Liver (tissue), 9 donors: ENCODE data around the gene DIP2C. TPM values are rescaled to one million over a fixed set of nuclear protein-coding genes. Genes with fewer than 3 reads are reported as not detected.
A peak's percentile ranks its signal among the peaks of the same experiment; 100 is the strongest.
"Not testable (repeated sequence)": the region's sequence is repeated elsewhere in the genome, so short reads cannot be mapped to it uniquely, and the experiment has no call there.

Experiments used
- DNase-seq: peaks from one replicate; pipeline ENCODE4 v3.0.0-alpha.2; 2017; ENCODE audit warnings: low spot score
- H3K27ac ChIP-seq, 2 donors: one replicate each; pipeline ENCODE4 v1.7.0; 2013; ENCODE audit warnings: inconsistent platforms in 2 of 2, low read length in 2 of 2, control low read depth in 1 of 2, low read depth in 1 of 2, mild to moderate bottlenecking in 1 of 2
- H3K27me3 ChIP-seq, 4 donors: one replicate each; pipeline versions ENCODE4 v1.6.1 to v1.7.0; 2013; ENCODE audit warnings: low read length in 3 of 4, inconsistent platforms in 1 of 4, mild to moderate bottlenecking in 1 of 4, moderate library complexity in 1 of 4; ENCODE audit not compliant: control insufficient read depth in 4 of 4, insufficient read depth in 4 of 4
- H3K36me3 ChIP-seq, 4 donors: one replicate each; pipeline versions ENCODE4 v1.6.1 to v1.7.0; 2013; ENCODE audit warnings: low read length in 3 of 4, mild to moderate bottlenecking in 3 of 4, low read depth in 1 of 4, moderate library complexity in 1 of 4; ENCODE audit not compliant: control insufficient read depth in 4 of 4, insufficient read depth in 3 of 4
- H3K4me1 ChIP-seq, 4 donors: one replicate each; pipeline versions ENCODE4 v1.6.1 to v1.7.0; 2013; ENCODE audit warnings: low read length in 3 of 4, mild to moderate bottlenecking in 3 of 4, moderate library complexity in 1 of 4; ENCODE audit not compliant: control insufficient read depth in 4 of 4, insufficient read depth in 4 of 4
- H3K4me3 ChIP-seq, 3 donors: one replicate each; pipeline versions ENCODE4 v1.6.1 to v1.7.0; 2013; ENCODE audit warnings: low read length in 3 of 3, control low read depth in 1 of 3, low read depth in 1 of 3, mild to moderate bottlenecking in 1 of 3
- H3K9ac ChIP-seq, 2 donors: one replicate each; pipeline ENCODE4 v1.7.0; 2013; ENCODE audit warnings: low read length in 2 of 2, mild to moderate bottlenecking in 2 of 2, moderate library complexity in 2 of 2, control low read depth in 1 of 2, low read depth in 1 of 2
- H3K9me3 ChIP-seq, 4 donors: one replicate each; pipeline versions ENCODE4 v1.6.1 to v1.7.0; 2013; ENCODE audit warnings: low read length in 3 of 4; ENCODE audit not compliant: control insufficient read depth in 4 of 4
- EGR1 ChIP-seq, 2 donors: IDR thresholded peaks; 2 replicates each; pipeline ENCODE4 v1.6.1; 2016 to 2018; ENCODE audit warnings: antibody characterized with exemption in 2 of 2, low read depth in 2 of 2
- FOXA1 ChIP-seq: IDR thresholded peaks from 2 replicates; pipeline ENCODE4 v1.6.1; 2016; ENCODE audit warnings: antibody characterized with exemption
- FOXA2 ChIP-seq: IDR thresholded peaks from 2 replicates; pipeline ENCODE4 v1.6.1; 2016; ENCODE audit warnings: antibody characterized with exemption
- GABPA ChIP-seq, 2 donors: IDR thresholded peaks in 1 of 2; conservative IDR thresholded peaks in 1 of 2; 2 replicates each; pipeline ENCODE4 v1.6.1; 2016; ENCODE audit warnings: antibody characterized with exemption in 2 of 2, mild to moderate bottlenecking in 1 of 2, moderate library complexity in 1 of 2
- HNF4A ChIP-seq, 2 donors: conservative IDR thresholded peaks; 2 replicates each; pipeline ENCODE4 v1.6.1; 2016; ENCODE audit warnings: antibody characterized with exemption in 2 of 2, mild to moderate bottlenecking in 2 of 2
- JUND ChIP-seq, 2 donors: IDR thresholded peaks; 2 replicates each; pipeline ENCODE4 v1.6.1; 2016; ENCODE audit warnings: antibody characterized with exemption in 2 of 2
- NR2F2 ChIP-seq: IDR thresholded peaks from 2 replicates; pipeline ENCODE4 v1.6.1; 2016; ENCODE audit warnings: antibody characterized with exemption
- RXRA ChIP-seq, 2 donors: IDR thresholded peaks; 2 replicates each; pipeline ENCODE4 v1.6.1; 2017 to 2018; ENCODE audit warnings: antibody characterized with exemption in 2 of 2, mild to moderate bottlenecking in 1 of 2
- SP1 ChIP-seq: IDR thresholded peaks from 2 replicates; pipeline ENCODE4 v1.6.1; 2018; ENCODE audit warnings: antibody characterized with exemption, mild to moderate bottlenecking
- TAF1 ChIP-seq: conservative IDR thresholded peaks from 2 replicates; pipeline ENCODE4 v1.6.1; 2016; ENCODE audit warnings: antibody characterized with exemption, mild to moderate bottlenecking
- WGBS: extraction: QIAGEN DNeasy Blood & Tissue Kit; methylation state at CpG from one replicate; pipeline ENCODE4 v1.1.7; 2013; 5-methylcytosine and 5-hydroxymethylcytosine counted together
- polyA plus RNA-seq, 2 donors: library from polyadenylated mRNA; stranded (reverse) in 1 of 2; unstranded in 1 of 2; fragments of 200-250 nt in 1 of 2; fragments of >200 nt in 1 of 2; fragmentation: Nextera tagmentation in 1 of 2; extraction: Ambion mirVana in 1 of 2; gene quantifications; one replicate each; pipeline versions ENCODE4 v1.2.1 to v1.2.3, GENCODE V29; 2013 to 2015
- total RNA-seq, 2 donors: library from RNA; depleted of rRNA; stranded (reverse); fragments of >200 nt; gene quantifications; one replicate each; pipeline ENCODE4 v1.2.3, GENCODE V29; 2014
- TF ChIP-seq, protein P1 (sequence below): IDR thresholded peaks from 2 replicates; pipeline ENCODE4 v1.6.1; 2016; ENCODE audit warnings: antibody characterized with exemption
- TF ChIP-seq, protein P2 (sequence below): fragments of 150-350 bp; IDR thresholded peaks from 2 replicates; pipeline ENCODE4 v1.5.1; 2017; ENCODE audit warnings: improper control_type of control experiment, low read depth, low read length; ENCODE audit not compliant: missing input control
- donor health status: healthy.
- donor health status: healthy.
- donor health status: healthy.
- donor health status: healthy.
- donor health status: healthy.

DIP2C gene
- total and polyA plus RNA-seq, 4 donors, result 4.2 to 12.2 (median 5.7) TPM

DNA sequence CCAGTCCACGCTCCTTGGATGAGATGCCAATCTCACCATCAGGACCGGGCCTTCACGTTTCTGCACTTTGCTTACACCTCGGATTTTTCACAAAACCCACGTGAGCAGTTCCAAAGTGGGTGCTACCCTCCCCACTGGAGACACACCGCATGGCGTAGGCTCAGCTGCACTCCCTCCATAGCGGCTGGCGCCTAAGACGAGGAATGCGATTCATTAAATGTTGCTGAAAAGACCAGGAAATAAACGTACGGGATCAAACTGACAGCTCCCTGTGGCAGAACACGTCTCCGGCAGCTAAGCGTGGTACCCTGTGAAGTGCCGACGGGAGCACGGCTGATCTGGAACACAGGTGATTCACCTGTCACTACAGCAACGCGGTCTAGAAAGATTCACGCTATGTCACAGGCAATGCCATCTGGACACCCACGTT lies 209.0 kb downstream of the DIP2C start:
- WGBS, result 97% methylated on average over 23 of the region's 23 CpGs
- Histone ChIP-seq H3K9me3 (no peaks in the 10 kb centered on the region), H3K9ac (no peak overlapping the region), H3K4me3 (no peak overlapping the region), H3K36me3 (peaks cover 0 to 2% (median under 1%) of the 10 kb centered on the region in 4 donors), H3K27me3 (no peaks in the 10 kb centered on the region), H3K4me1 (peaks cover 0 to 7% (median 0%) of the 10 kb centered on the region in 4 donors), H3K27ac (no peak overlapping the region)
- no peak for DNase-seq
- TF ChIP-seq, protein P1, sequence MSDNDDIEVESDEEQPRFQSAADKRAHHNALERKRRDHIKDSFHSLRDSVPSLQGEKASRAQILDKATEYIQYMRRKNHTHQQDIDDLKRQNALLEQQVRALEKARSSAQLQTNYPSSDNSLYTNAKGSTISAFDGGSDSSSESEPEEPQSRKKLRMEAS, result no peak
- TF ChIP-seq SP1 (no peak), JUND (IDR thresholded peaks at IDR 0.05) (no peak)

DNA sequence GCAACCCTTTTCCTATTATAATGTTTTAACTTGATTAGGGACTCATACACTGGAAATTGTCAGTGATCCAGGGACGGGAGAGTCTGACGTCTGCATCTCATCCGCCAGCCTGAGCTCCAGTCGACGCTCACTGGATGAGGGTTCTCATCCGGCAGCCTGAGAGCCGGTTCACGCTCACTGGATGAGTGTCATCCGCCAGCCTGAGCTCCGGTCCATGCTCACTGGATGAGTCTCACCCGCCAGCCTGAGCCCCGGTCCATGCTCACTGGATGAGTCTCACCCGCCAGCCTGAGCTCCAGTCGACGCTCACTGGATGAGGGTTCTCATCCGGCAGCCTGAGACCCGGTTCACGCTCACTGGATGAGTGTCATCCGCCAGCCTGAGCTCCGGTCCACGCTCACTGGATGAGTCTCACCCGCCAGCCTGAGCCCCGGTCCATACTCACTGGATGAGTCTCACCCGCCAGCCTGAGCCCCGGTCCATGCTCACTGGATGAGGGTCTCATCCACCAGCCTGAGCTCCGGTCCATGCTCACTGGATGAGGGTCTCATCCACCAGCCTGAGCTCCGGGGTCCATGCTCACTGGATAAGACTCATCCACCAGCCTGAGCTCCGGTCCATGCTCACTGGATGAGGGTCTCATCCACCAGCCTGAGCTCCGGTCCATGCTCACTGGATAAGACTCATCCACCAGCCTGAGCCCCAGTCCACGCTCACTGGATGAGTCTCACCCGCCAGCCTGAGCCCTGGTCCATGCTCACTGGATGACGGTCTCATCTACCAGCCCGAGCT lies 209.6 kb downstream of the DIP2C start:
- not testable (repeated sequence) for H3K9me3 ChIP-seq, H3K4me1 ChIP-seq, H3K9ac ChIP-seq, H3K27me3 ChIP-seq, H3K36me3 ChIP-seq, H3K27ac ChIP-seq, H3K4me3 ChIP-seq, DNase-seq
- WGBS, result 98% methylated on average over 33 of the region's 33 CpGs

DNA sequence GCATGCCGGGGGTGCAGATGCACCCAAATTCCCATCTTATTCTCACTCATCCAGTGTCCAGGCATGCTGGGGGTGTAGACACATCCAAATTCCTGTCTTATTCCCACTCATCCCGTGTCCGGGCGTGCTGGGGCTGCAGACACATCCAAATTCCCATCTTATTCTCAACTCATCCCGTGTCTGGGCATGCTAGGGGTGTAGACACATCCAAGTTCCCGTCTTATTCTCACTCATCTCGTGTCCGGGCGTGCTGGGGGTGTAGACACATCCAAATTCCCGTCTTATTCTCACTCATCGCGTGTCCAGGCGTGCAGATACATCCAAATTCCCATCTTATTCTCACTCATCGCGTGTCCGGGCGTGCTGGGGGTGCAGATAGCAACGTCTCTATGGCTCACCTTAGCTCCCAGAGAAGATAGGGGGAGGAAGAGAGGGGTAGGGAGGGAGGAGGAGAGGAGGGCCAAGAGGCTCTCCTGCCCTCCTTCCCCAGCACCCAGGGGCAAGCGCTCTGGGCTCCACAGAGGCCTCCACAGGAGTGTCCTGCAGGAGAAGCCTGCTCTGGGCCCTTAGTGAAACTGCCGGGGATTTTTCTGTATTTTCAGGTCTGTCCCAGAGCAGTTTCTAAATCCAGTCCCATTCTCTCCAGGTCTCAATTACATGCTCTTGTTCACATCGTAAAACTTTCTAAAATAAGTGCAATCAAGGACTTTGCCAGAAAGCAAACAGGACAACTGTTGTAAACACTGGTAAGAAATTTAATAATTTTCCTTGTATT lies 210.8 kb downstream of the DIP2C start:
- Histone ChIP-seq H3K27ac (no peak overlapping the region), H3K36me3 (peaks cover 0 to 2% (median under 1%) of the 10 kb centered on the region in 4 donors), H3K4me3 (no peak overlapping the region), H3K9ac (no peak overlapping the region), H3K9me3 (no peaks in the 10 kb centered on the region), H3K27me3 (no peaks in the 10 kb centered on the region), H3K4me1 (peaks cover 0 to 5% (median 0%) of the 10 kb centered on the region in 4 donors)
- no peak for TF ChIP-seq GABPA (IDR thresholded peaks at IDR 0.05 in 1 of 2, conservative IDR thresholded peaks at IDR 0.05 in 1 of 2)
- TF ChIP-seq SP1, result no peak
- DNase-seq, result peak; percentile 30
- 97% methylated on average over 21 of the region's 21 CpGs for WGBS

DNA sequence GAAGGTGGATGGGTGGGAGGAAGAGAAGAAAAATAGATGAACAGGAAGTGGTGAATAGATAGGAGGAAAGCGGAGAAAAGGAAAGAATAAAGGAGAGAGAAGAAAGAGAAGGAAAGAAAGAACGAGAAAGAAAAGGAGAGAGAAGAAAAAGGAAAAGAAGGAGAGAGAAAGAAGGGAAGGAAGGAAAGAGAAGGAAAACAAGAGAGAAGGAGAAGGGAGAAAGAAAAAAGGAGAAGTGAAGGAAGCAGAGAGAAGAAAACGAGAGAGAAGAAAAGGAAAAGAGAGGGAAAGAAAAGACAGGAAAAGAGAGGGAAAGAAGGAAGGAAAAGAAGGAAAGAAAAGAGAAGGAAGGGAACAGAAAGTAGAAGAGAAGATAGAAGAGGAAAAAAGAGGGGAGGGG lies 211.8 kb downstream of the DIP2C start:
- Histone ChIP-seq H3K27me3 (no peaks in the 10 kb centered on the region), H3K9ac (no peak overlapping the region), H3K9me3 (no peaks in the 10 kb centered on the region), H3K36me3 (peaks cover 0 to 2% (median under 1%) of the 10 kb centered on the region in 4 donors), H3K4me3 (no peak overlapping the region), H3K27ac (no peak overlapping the region), H3K4me1 (peaks cover 0 to 5% (median 0%) of the 10 kb centered on the region in 4 donors)
- DNase-seq, result no peak
- TF ChIP-seq RXRA (IDR thresholded peaks at IDR 0.05), result no peak
- TF ChIP-seq JUND (IDR thresholded peaks at IDR 0.05), result no peak
- TF ChIP-seq FOXA2, result no peak
- TF ChIP-seq HNF4A (conservative IDR thresholded peaks at IDR 0.05), result no peak
- TF ChIP-seq, protein P2, sequence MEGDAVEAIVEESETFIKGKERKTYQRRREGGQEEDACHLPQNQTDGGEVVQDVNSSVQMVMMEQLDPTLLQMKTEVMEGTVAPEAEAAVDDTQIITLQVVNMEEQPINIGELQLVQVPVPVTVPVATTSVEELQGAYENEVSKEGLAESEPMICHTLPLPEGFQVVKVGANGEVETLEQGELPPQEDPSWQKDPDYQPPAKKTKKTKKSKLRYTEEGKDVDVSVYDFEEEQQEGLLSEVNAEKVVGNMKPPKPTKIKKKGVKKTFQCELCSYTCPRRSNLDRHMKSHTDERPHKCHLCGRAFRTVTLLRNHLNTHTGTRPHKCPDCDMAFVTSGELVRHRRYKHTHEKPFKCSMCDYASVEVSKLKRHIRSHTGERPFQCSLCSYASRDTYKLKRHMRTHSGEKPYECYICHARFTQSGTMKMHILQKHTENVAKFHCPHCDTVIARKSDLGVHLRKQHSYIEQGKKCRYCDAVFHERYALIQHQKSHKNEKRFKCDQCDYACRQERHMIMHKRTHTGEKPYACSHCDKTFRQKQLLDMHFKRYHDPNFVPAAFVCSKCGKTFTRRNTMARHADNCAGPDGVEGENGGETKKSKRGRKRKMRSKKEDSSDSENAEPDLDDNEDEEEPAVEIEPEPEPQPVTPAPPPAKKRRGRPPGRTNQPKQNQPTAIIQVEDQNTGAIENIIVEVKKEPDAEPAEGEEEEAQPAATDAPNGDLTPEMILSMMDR, result no peak
- TF ChIP-seq TAF1, result no peak
- TF ChIP-seq, protein P1, result no peak
- no peak for TF ChIP-seq NR2F2
- no peak for TF ChIP-seq SP1
- TF ChIP-seq GABPA (IDR thresholded peaks at IDR 0.05 in 1 of 2, conservative IDR thresholded peaks at IDR 0.05 in 1 of 2), result no peak
- TF ChIP-seq FOXA1, result no peak
- TF ChIP-seq EGR1 (IDR thresholded peaks at IDR 0.05; ENCODE audit: low read depth in 2 of 2), result no peak
- 91% methylated on average over 3 of the region's 3 CpGs for WGBS
